ENCODE data around the gene PCK2. TPM values are rescaled to one million over a fixed set of nuclear protein-coding genes. Genes with fewer than 3 reads are reported as not detected.

Gene PCK2
- total and polyA plus RNA-seq, 2 of the 13 experiments (the other 11 are each of a cell fraction or from before 2014, with no cell fraction given): 129 to 272 TPM

GRCh38 chr14:24115422-24116127 lies 21.5 kb downstream of the PCK2 start (continued):
- no peak; the same call in 1 of the 2 replicates for TF ChIP-seq FUBP1 (CRISPR knock-in tag; IDR thresholded peaks at IDR 0.05; ENCODE audit: borderline replicate concordance)
- 0 out of 2 replicates have a peak, but pooled peaks have one; percentile 26 for TF ChIP-seq KDM3A (CRISPR knock-in tag; IDR thresholded peaks at IDR 0.05; ENCODE audit: low read depth)
- 0 out of 2 replicates have a peak, but pooled peaks have one; percentile 36 for TF ChIP-seq ZNF337 (CRISPR knock-in tag; IDR thresholded peaks at IDR 0.05; ENCODE audit: borderline replicate concordance, low read depth)
- 0 out of 2 replicates have a peak, but pooled peaks have one; percentile 64 for TF ChIP-seq LRRFIP1 (CRISPR knock-in tag; conservative IDR thresholded peaks at IDR 0.05)
- no peak for TF ChIP-seq ARNT (IDR thresholded peaks at IDR 0.05)
- no peak for TF ChIP-seq RAD21 (CRISPR knock-in tag; IDR thresholded peaks at IDR 0.05)
- peak; percentile 4; the same call in 1 of the 2 replicates for TF ChIP-seq FOXO1 (CRISPR knock-in tag; IDR thresholded peaks at IDR 0.05)
- no peak for TF ChIP-seq PHF21A (CRISPR knock-in tag; IDR thresholded peaks at IDR 0.05)
- TF ChIP-seq BHLHE40 (IDR thresholded peaks at IDR 0.05; ENCODE audit: low read length): no peak
- TF ChIP-seq MYNN (CRISPR knock-in tag; IDR thresholded peaks at IDR 0.05; ENCODE audit: low read depth): no peak
- peak; percentile 88 for TF ChIP-seq ZNF280B (CRISPR knock-in tag; IDR thresholded peaks at IDR 0.05; ENCODE audit: borderline replicate concordance)
- TF ChIP-seq ZNF713 (CRISPR knock-in tag; IDR thresholded peaks at IDR 0.05): 0 out of 2 replicates have a peak, but pooled peaks have one; percentile 64
- TF ChIP-seq ZNF18 (CRISPR knock-in tag; IDR thresholded peaks at IDR 0.05; ENCODE audit: insufficient replicate concordance): no peak
- no peak for TF ChIP-seq GFI1 (CRISPR knock-in tag; IDR thresholded peaks at IDR 0.05; ENCODE audit: borderline replicate concordance)
- peak; percentile 45; the same call in 1 of the 2 replicates for TF ChIP-seq ZNF839 (CRISPR knock-in tag; IDR thresholded peaks at IDR 0.05; ENCODE audit: borderline replicate concordance)
- TF ChIP-seq MYC (CRISPR knock-in tag; IDR thresholded peaks at IDR 0.05; ENCODE audit: borderline replicate concordance): no peak; the same call in 1 of the 2 replicates
- TF ChIP-seq HNRNPL (IDR thresholded peaks at IDR 0.05; ENCODE audit: low read depth, low read length): no peak
- 0 out of 2 replicates have a peak, but pooled peaks have one; percentile 60 for TF ChIP-seq ZNF256 (CRISPR knock-in tag; conservative IDR thresholded peaks at IDR 0.05)
- TF ChIP-seq ZFP82 (CRISPR knock-in tag; IDR thresholded peaks at IDR 0.05; ENCODE audit: borderline replicate concordance): no peak
- TF ChIP-seq ZMYM4 (CRISPR knock-in tag; IDR thresholded peaks at IDR 0.05): no peak
- no peak for TF ChIP-seq NFE2 (CRISPR knock-in tag; IDR thresholded peaks at IDR 0.05)
- TF ChIP-seq MXD3 (CRISPR knock-in tag; IDR thresholded peaks at IDR 0.05): no peak
